ENCODE measurements around the gene CDH22. TPM values are rescaled to one million over a fixed set of nuclear protein-coding genes. Genes with fewer than 3 reads are reported as not detected.

The CDH22 gene
- total RNA-seq, 2 donors from 2014 or later, result 0.07 TPM; not detected in 1

DNA sequence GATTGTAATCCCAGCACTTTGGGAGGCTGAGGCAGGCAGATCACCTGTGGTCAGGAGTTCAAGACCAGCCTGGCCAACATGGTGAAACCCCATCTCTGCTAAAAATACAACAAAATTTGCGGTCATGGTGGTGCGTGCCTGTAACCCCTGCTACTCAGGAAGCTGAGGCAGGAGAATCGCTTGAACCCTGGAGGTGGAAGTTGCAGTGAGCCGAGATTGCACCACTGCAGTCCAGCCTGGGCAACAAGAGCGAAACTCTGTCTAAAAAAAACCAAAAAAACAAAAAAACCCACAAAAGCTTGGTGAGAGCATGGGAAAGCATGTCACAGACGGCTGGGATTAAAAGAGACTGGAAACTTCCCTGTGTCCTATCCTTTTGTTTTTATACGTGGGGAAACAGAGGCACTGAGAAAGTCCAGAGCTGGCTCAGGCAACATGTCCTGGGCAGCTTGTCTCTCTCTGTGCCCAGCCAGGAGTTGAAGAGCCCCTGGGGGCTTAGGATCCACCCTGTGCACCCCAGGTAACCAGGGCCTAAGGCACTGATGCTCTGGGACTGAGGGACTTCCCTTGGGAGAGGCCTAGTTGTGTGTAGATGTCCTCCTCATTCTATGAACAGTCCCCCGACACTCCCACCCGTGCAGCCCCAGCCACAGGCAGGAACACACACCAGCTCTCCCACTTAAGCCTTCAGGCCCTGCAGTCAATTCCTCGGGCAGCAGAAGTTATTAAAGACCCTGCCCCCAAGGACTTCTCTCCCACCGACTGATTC lies 174.2 kb downstream of the CDH22 start:
- no peak overlapping the region for H3K27ac Mint-ChIP-seq
- ATAC-seq (no peak), DNase-seq (ENCODE audit: low spot score in 2 of 2) (no peak)
- no peaks in the 10 kb centered on the region for H3K9me3 Mint-ChIP-seq
- H3K36me3 Mint-ChIP-seq, result no peaks in the 10 kb centered on the region

DNA sequence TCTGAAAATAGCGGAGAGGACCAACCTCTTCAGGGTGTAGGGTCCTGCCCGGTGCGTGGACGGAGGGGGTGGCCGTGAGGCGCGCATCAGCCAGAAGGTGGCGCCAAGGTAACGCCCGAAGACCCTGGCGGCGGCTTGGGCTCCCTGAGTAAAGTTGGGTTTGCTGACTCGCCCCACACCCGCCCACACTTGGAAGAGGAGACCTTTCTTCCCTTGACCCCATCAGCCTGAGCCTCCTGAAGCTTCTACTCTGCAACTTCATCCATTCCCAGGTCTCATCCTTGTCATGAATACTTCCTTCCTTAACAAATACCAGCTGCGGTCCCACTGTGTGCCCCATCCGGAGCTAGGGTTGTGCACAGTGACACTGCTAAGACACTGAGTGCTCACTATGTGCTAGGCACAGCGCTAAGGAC lies 175.6 kb downstream of the CDH22 start:
- DNase-seq (ENCODE audit: low spot score in 2 of 2), result peak in 1 of 2 donors; percentile 78
- H3K27ac Mint-ChIP-seq, result no peak overlapping the region
- H3K9me3 Mint-ChIP-seq, result no peaks in the 10 kb centered on the region
- ATAC-seq, result peak; percentile 86 to 93
- H3K36me3 Mint-ChIP-seq, result no peaks in the 10 kb centered on the region

- Mint-ChIP-seq H3K36me3 (no peaks in the 10 kb centered on the region), H3K9me3 (no peaks in the 10 kb centered on the region), H3K27ac (no peak overlapping the region)
- no peak for DNase-seq (ENCODE audit: low spot score in 2 of 2)
- no peak for ATAC-seq
These were observed 176.9 kb downstream of the CDH22 start for GRCh38 chr20:46131396-46131795.

DNA sequence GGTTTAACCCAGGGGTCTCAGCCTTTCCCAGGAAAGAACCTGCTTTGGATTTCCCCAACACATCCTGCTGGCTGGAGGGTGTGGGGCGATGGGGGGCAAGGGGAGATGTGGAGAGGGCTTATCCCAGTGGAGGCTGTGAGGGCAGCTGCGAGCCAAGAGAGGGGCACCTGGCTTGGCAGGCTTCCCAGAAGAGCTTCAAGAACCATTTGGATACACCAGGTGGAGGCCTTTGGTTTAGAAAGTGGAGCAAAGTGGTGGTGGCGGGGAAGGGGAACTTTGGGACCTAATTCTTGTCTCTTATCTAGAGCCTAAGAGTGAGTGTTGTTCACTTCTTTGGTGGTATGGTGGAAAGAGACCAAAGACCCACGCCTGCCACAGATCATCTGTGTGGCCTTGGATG lies 177.8 kb downstream of the CDH22 start:
- no peak for DNase-seq (ENCODE audit: low spot score in 2 of 2)
- Mint-ChIP-seq H3K36me3 (no peaks in the 10 kb centered on the region), H3K27ac (no peak overlapping the region), H3K9me3 (no peaks in the 10 kb centered on the region)
- ATAC-seq, result peak in 1 of 2 donors; percentile 46

GRCh38 chr20:46129955-46130481 lies 178.3 kb downstream of the CDH22 start:
- DNase-seq (ENCODE audit: low spot score in 2 of 2) (no peak), ATAC-seq (no peak)
- Mint-ChIP-seq H3K27ac (no peak overlapping the region), H3K36me3 (no peaks in the 10 kb centered on the region), H3K9me3 (no peaks in the 10 kb centered on the region)

- no peak for DNase-seq (ENCODE audit: low spot score in 2 of 2)
- no peaks in the 10 kb centered on the region for H3K36me3 Mint-ChIP-seq
- no peaks in the 10 kb centered on the region for H3K9me3 Mint-ChIP-seq
- H3K27ac Mint-ChIP-seq, result no peak overlapping the region
- no peak for ATAC-seq
These were observed 179.8 kb downstream of the CDH22 start for GRCh38 chr20:46128310-46129151.

- DNase-seq (ENCODE audit: low spot score in 2 of 2) (no peak), ATAC-seq (no peak)
- Mint-ChIP-seq H3K27ac (no peak overlapping the region), H3K9me3 (no peaks in the 10 kb centered on the region), H3K36me3 (no peaks in the 10 kb centered on the region)
These were observed 180.8 kb downstream of the CDH22 start for GRCh38 chr20:46127396-46128010.

DNA sequence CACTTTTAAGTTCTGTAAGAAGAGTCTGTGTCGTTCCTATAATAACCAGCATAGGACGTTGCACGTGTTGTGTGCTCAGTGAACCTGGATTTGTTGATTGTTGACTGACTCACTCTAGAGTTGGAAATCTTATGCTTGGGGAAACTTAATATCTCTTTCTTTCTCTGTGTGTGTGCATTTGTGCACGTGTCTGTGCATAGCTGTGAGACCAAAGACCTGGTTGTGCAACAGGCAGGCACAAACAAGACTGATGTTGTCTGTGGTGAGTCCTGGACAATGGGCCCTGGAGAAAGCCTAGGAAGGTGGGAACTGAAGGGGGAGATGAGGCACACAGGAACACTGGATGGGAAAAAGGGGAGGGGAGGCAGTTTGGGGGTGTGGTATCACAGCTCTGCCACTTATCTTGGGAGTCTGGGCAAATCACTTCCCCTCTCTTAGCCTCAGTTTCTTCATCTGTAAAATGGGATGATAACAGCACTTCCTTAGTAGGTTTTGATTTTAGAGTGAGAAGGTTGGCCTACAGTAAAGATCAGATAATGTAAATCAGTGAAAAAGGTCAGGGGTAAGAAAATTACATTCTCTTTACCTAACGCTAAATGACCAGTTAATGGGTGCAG lies 181.8 kb downstream of the CDH22 start:
- ATAC-seq, result no peak
- H3K9me3 Mint-ChIP-seq, result no peaks in the 10 kb centered on the region
- H3K27ac Mint-ChIP-seq, result no peak overlapping the region
- no peak for DNase-seq (ENCODE audit: low spot score in 2 of 2)
- H3K36me3 Mint-ChIP-seq, result no peaks in the 10 kb centered on the region

Other genes with a start within 250 kb of the CDH22 start
- 10 to 100 TPM in 1 of 2 donors, 1 to 10 TPM in 1; 2.2 to 15.2 TPM for gene NCOA5, start 218.5 kb downstream of the CDH22 start, total RNA-seq
- 10 to 100 TPM in 1 of 2 donors, 1 to 10 TPM in 1; 8.8 to 10.0 TPM for gene CD40, start 190.2 kb downstream of the CDH22 start, total RNA-seq
- gene ELMO2, start 98.1 kb upstream of the CDH22 start, total RNA-seq, result 10 to 100 TPM; 50.8 to 57.0 TPM
- gene ZNF334, start 205.1 kb upstream of the CDH22 start, total RNA-seq, result 1 to 10 TPM; 1.6 to 5.8 TPM
- under 1 TPM in 1 of 2 donors, not detected in 1; 0.19 TPM for gene OCSTAMP, start 242.2 kb upstream of the CDH22 start, total RNA-seq

All from activated naive CD4-positive, alpha-beta T cell treated with anti-CD3 and anti-CD28 coated beads, Interleukin-2, amount 50 U/mL, for 72 hours (primary cell).